T-helper 2 cell (primary cell): ENCODE measurements around the gene BFSP1.

ENCODE experiments used
- DNase-seq, 5 experiments: peaks; one replicate each; pipeline versions ENCODE4 v3.0.0 to v3.0.0-alpha.2; 2012 to 2022

BFSP1 gene

GRCh38 chr20:17495826-17496225 is 35.4 kb downstream of the BFSP1 start:
- DNase-seq: no peak

- DNase-seq: no peak
These were observed 37.0 kb downstream of the BFSP1 start for GRCh38 chr20:17494201-17494600.

GRCh38 chr20:17493173-17493572 is 38.0 kb downstream of the BFSP1 start:
- no peak for DNase-seq

GRCh38 chr20:17491488-17491887 is 39.7 kb downstream of the BFSP1 start:
- DNase-seq: no peak

- no peak for DNase-seq
These were observed 40.1 kb downstream of the BFSP1 start for GRCh38 chr20:17491041-17491440.

- no peak for DNase-seq
These were observed 40.7 kb downstream of the BFSP1 start for GRCh38 chr20:17490501-17490900.

- DNase-seq: no peak
These were observed 42.1 kb downstream of the BFSP1 start for GRCh38 chr20:17488916-17489600.

GRCh38 chr20:17485017-17485416 is 46.2 kb downstream of the BFSP1 start:
- no peak for DNase-seq

- DNase-seq: no peak
These were observed 48.6 kb downstream of the BFSP1 start for GRCh38 chr20:17482536-17482935.

- DNase-seq: no peak
These were observed 49.5 kb downstream of the BFSP1 start for GRCh38 chr20:17481661-17482060.

- no peak for DNase-seq
These were observed 50.5 kb downstream of the BFSP1 start for GRCh38 chr20:17480696-17481095.

- DNase-seq: no peak
These were observed 52.0 kb downstream of the BFSP1 start for GRCh38 chr20:17479063-17479657.

GRCh38 chr20:17473659-17474058 is 57.5 kb downstream of the BFSP1 start:
- DNase-seq: no peak

- no peak for DNase-seq
These were observed 59.5 kb downstream of the BFSP1 start for GRCh38 chr20:17471606-17472187.

- no peak for DNase-seq
These were observed 60.2 kb downstream of the BFSP1 start for GRCh38 chr20:17470973-17471372.

GRCh38 chr20:17470521-17470920 is 60.7 kb downstream of the BFSP1 start:
- no peak for DNase-seq

GRCh38 chr20:17469246-17470030 is 61.7 kb downstream of the BFSP1 start:
- DNase-seq: no peak

GRCh38 chr20:17468073-17468840 is 62.9 kb downstream of the BFSP1 start:
- DNase-seq: no peak

GRCh38 chr20:17467120-17467655 is 64.0 kb downstream of the BFSP1 start:
- DNase-seq: no peak

- no peak for DNase-seq
These were observed 64.5 kb downstream of the BFSP1 start for GRCh38 chr20:17466641-17467040.

GRCh38 chr20:17465236-17465635 is 65.9 kb downstream of the BFSP1 start:
- DNase-seq: no peak

- no peak for DNase-seq
These were observed 67.5 kb downstream of the BFSP1 start for GRCh38 chr20:17463711-17464110.
